HCT116 (cell line): ENCODE measurements around the gene ITPR2. TPM values are rescaled to one million over a fixed set of nuclear protein-coding genes. Genes with fewer than 3 reads are reported as not detected.

Source experiments
- ATAC-seq: fragments of 200-7000 bp; cut with Tn5 transposase; 2 replicates; pipeline ENCODE4 v1.9.1; 2020; ENCODE audit warnings: mild to moderate bottlenecking, moderate library complexity
- BruUV-seq: library from RNA; stranded (reverse); fragments of 400-500 nt; replicated peaks from 2 replicates; lab custom pipeline; 2021; lab: Mats Ljungman, UMichigan
- CTCF ChIA-PET: fragments of 300-600 bp; sonication (Branson Sonifier 250); formaldehyde crosslinking; loops from one replicate; lab custom pipeline; 2021; ENCODE audit warnings: antibody characterized with exemption; lab: Charles Lee
- POLR2A ChIA-PET: fragments of 300-600, 350-600 bp; sonication (Branson Sonifier 250); formaldehyde crosslinking; loops from one replicate; lab custom pipeline; 2021; ENCODE audit warnings: antibody characterized with exemption; lab: Charles Lee
- RAD21 ChIA-PET, 2 experiments: fragments of 300-600 bp; sonication (Branson Sonifier 250); formaldehyde crosslinking; loops; one replicate each; lab custom pipeline; 2023; ENCODE audit warnings: low total read pairs in 2 of 2; ENCODE audit not compliant: uncharacterized antibody in 2 of 2, unreplicated experiment in 2 of 2, low non-redundant PET in 1 of 2; lab: Charles Lee
- DNase-seq: peaks from one replicate; pipeline ENCODE4 v3.0.0-alpha.2; 2010; ENCODE audit warnings: low read depth, low spot score
- H2AFZ ChIP-seq: fragments of 200-600 bp; shearing (Covaris generic), sonication (generic); 2 replicates; pipeline ENCODE4 v1.6.1; 2017; ENCODE audit warnings: low read depth, mixed run types, mixed read lengths, antibody characterized with exemption, low read length; ENCODE audit not compliant: poor library complexity, severe bottlenecking
- H3K27ac ChIP-seq: 2 replicates; pipeline ENCODE4 v1.5.1; 2012; ENCODE audit warnings: low read depth, low read length
- H3K27me3 ChIP-seq: fragments of 200-600 bp; sonication (generic); 2 replicates; pipeline ENCODE4 v1.6.1; 2016; ENCODE audit warnings: mixed run types, low read length, mixed read lengths; ENCODE audit not compliant: insufficient read depth
- H3K36me3 ChIP-seq, 2 experiments: fragments of 200-500 bp in 1 of 2; fragments of 200-600 bp in 1 of 2; sonication (Bioruptor generic) in 1 of 2; sonication (generic) in 1 of 2; 2 replicates each; pipeline versions ENCODE4 v1.5.1 to v1.6.1; 2014 to 2016; ENCODE audit warnings: low read length in 2 of 2, inconsistent platforms in 1 of 2, mixed read lengths in 1 of 2, mixed run types in 1 of 2; ENCODE audit not compliant: insufficient read depth in 2 of 2, control insufficient read depth in 1 of 2
- H3K4me1 ChIP-seq, 2 experiments: fragments of 200-600 bp in 1 of 2; sonication (generic) in 1 of 2; 2 replicates each; pipeline versions ENCODE4 v1.5.1 to v1.6.1; 2012 to 2017; ENCODE audit warnings: low read length in 2 of 2, inconsistent platforms in 1 of 2, mild to moderate bottlenecking in 1 of 2, mixed read lengths in 1 of 2, mixed run types in 1 of 2, moderate library complexity in 1 of 2; ENCODE audit not compliant: insufficient read depth in 2 of 2, control insufficient read depth in 1 of 2
- H3K4me2 ChIP-seq: fragments of 200-600 bp; sonication (generic); 2 replicates; pipeline ENCODE4 v1.6.1; 2017; ENCODE audit warnings: mixed run types, low read length, mixed read lengths
- H3K4me3 ChIP-seq, 2 experiments: fragments of 200-600 bp in 1 of 2; sonication (generic) in 1 of 2; replicated peaks in 1 of 2; 2 replicates each; pipeline ENCODE4 v1.5.1; 2011 to 2016; ENCODE audit warnings: low read length in 2 of 2, control low read depth in 1 of 2, low read depth in 1 of 2, mild to moderate bottlenecking in 1 of 2, mixed read lengths in 1 of 2, mixed run types in 1 of 2
- H3K79me2 ChIP-seq: fragments of 200-600 bp; sonication (generic); 2 replicates; pipeline ENCODE4 v1.6.1; 2017; ENCODE audit warnings: mild to moderate bottlenecking, mixed run types, low read length, moderate library complexity, mixed read lengths; ENCODE audit not compliant: insufficient read depth
- H3K9ac ChIP-seq: fragments of 200-600 bp; sonication (generic); 2 replicates; pipeline ENCODE4 v1.6.1; 2016; ENCODE audit warnings: low read length, mixed read lengths
- H3K9me2 ChIP-seq: fragments of 200-600 bp; sonication (generic), shearing (Covaris generic); 2 replicates; pipeline ENCODE4 v1.6.1; 2017; ENCODE audit warnings: mixed run types, mild to moderate bottlenecking, moderate library complexity; ENCODE audit not compliant: insufficient read depth
- H3K9me3 ChIP-seq, 2 experiments: fragments of 200-500 bp in 1 of 2; fragments of 200-600 bp in 1 of 2; sonication (Bioruptor generic) in 1 of 2; sonication (generic) in 1 of 2; 2 replicates each; pipeline ENCODE4 v1.6.1; 2014 to 2017; ENCODE audit warnings: low read length in 2 of 2, mixed read lengths in 2 of 2, inconsistent platforms in 1 of 2, low read depth in 1 of 2, mild to moderate bottlenecking in 1 of 2, mixed run types in 1 of 2, moderate library complexity in 1 of 2; ENCODE audit not compliant: control insufficient read depth in 1 of 2, insufficient read depth in 1 of 2
- H4K20me1 ChIP-seq: fragments of 200-600 bp; sonication (generic), shearing (Covaris generic); 2 replicates; pipeline ENCODE4 v1.6.1; 2017; ENCODE audit warnings: mixed run types, mild to moderate bottlenecking, moderate library complexity; ENCODE audit not compliant: insufficient read depth
- CEBPB ChIP-seq: IDR thresholded peaks from 2 replicates; pipeline ENCODE4 v1.6.1; 2012; ENCODE audit warnings: low read depth
- CTCF ChIP-seq, 3 experiments: fragments of 200-600 bp in 1 of 3; sonication (generic) in 1 of 3; IDR thresholded peaks in 2 of 3; conservative IDR thresholded peaks in 1 of 3; 2 replicates each; pipeline ENCODE4 v1.5.1; 2012 to 2017; ENCODE audit warnings: low read depth in 2 of 3, low read length in 2 of 3, antibody characterized with exemption in 1 of 3, borderline replicate concordance in 1 of 3, control low read depth in 1 of 3, mild to moderate bottlenecking in 1 of 3, mixed read lengths in 1 of 3, mixed run types in 1 of 3, moderate library complexity in 1 of 3; ENCODE audit not compliant: insufficient read depth in 1 of 3
- EGR1 ChIP-seq: IDR thresholded peaks from 2 replicates; pipeline ENCODE4 v1.6.1; 2012; ENCODE audit warnings: low read depth
- ELF1 ChIP-seq: IDR thresholded peaks from 2 replicates; pipeline ENCODE4 v1.6.1; 2012; ENCODE audit warnings: low read depth, borderline replicate concordance
- RAD21 ChIP-seq: IDR thresholded peaks from 2 replicates; pipeline ENCODE4 v1.6.1; 2012; ENCODE audit warnings: low read depth, mild to moderate bottlenecking
- intact Hi-C: fragments of 100-400 bp; cut with micrococcal nuclease; formaldehyde crosslinking; loops from 2 replicates; pipeline ENCODE4 v1.10.0; 2022
- total RNA-seq: library from RNA; stranded (reverse); gene quantifications from one replicate; pipeline ENCODE4 v1.2.1, GENCODE V29; 2021; ENCODE audit not compliant: unreplicated experiment

ITPR2 gene
- total RNA-seq, 1 experiment from 2014 or later, result 6.5 TPM

DNA sequence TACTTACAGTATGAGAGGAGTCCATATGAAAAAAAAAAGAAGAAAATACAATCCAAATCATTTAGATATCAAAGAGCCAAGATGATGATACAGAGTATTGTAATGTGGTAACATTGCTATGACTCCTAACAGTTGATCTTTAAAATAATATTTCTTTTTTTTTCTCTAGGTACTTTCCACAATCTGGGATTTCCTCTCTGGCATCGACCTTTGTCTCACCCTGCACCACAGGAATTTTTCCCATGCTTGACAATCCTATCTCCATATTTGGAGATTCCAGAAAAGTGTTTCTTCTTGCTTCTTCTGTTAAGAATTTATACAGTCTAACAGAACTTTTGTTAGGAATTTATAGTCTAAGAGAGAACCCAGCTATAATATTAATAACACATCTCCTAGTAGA, 184.4 kb downstream of the ITPR2 start:
- ATAC-seq (no peak), DNase-seq (no peak)
- ChIA-PET CTCF (no interaction called here), RAD21 (no interaction called here), POLR2A (no interaction called here)
- no peaks in the 10 kb centered on the region for H4K20me1 ChIP-seq
- H3K79me2 ChIP-seq, result no peaks in the 10 kb centered on the region
- H3K27me3 ChIP-seq, result no peaks in the 10 kb centered on the region
- no peak overlapping the region for H3K4me3 ChIP-seq
- no peak overlapping the region for H3K9ac ChIP-seq
- H3K4me2 ChIP-seq, result no peak overlapping the region
- H2AFZ ChIP-seq, result no peak overlapping the region
- no peaks in the 10 kb centered on the region for H3K9me2 ChIP-seq
- H3K9me3 ChIP-seq, result no peaks in the 10 kb centered on the region
- no peaks in the 10 kb centered on the region for H3K36me3 ChIP-seq
- BruUV-seq, result no TSS peak
- intact Hi-C loops, result no loop called here
- no peaks in the 10 kb centered on the region for H3K4me1 ChIP-seq
- H3K27ac ChIP-seq, result no peak overlapping the region
- TF ChIP-seq ELF1 (no peak), CEBPB (no peak), RAD21 (no peak), EGR1 (no peak)

DNA sequence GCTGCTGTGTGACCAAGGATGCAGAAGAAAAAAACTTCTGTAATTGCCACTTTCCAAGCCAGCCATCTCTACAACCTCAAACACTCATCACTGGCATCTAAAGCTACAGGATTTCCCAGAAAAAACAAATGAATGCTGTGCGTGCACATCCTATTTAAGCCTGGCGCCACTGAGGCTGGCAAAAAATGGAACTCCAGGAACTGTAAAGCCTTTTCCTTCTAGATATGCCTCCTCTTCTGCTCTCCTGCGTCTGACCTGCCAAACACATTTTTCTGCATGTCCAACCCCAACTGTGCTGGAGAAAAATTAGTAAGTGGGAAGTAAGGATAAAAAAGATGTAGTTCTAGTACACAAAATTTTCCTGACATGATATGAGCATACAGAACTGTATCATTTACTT, 184.9 kb downstream of the ITPR2 start:
- H2AFZ ChIP-seq, result no peak overlapping the region
- TF ChIP-seq CEBPB (no peak), CTCF (IDR thresholded peaks at IDR 0.05 in 2 of 3, conservative IDR thresholded peaks at IDR 0.05 in 1 of 3; ENCODE audit: borderline replicate concordance in 1 of 3, insufficient read depth in 1 of 3, low read depth in 2 of 3, low read length in 2 of 3) (no peak)
- DNase-seq (no peak), ATAC-seq (no peak)
- no peaks in the 10 kb centered on the region for H4K20me1 ChIP-seq
- no peak overlapping the region for H3K4me2 ChIP-seq
- no peaks in the 10 kb centered on the region for H3K4me1 ChIP-seq
- ChIA-PET POLR2A (no interaction called here), CTCF (no interaction called here), RAD21 (no interaction called here)
- H3K79me2 ChIP-seq, result no peaks in the 10 kb centered on the region
- no peaks in the 10 kb centered on the region for H3K9me3 ChIP-seq
- no peak overlapping the region for H3K9ac ChIP-seq
- H3K36me3 ChIP-seq, result no peaks in the 10 kb centered on the region
- BruUV-seq, result no TSS peak
- no peak overlapping the region for H3K27ac ChIP-seq
- H3K9me2 ChIP-seq, result no peaks in the 10 kb centered on the region
- H3K27me3 ChIP-seq, result no peaks in the 10 kb centered on the region
- intact Hi-C loops, result no loop called here
- H3K4me3 ChIP-seq, result no peak overlapping the region
